ENCODE data around the gene RIC1. TPM values are rescaled to one million over a fixed set of nuclear protein-coding genes. Genes with fewer than 3 reads are reported as not detected.

The RIC1 gene
- total and polyA plus RNA-seq, 9 of the 15 experiments (the other 6 are each of a cell fraction or from before 2014, with no cell fraction given), result 3.2 to 25.8 (median 15.0) TPM

- no peaks in the 10 kb centered on the region for H4K20me1 ChIP-seq (replicated peaks; ENCODE audit: control insufficient read depth, insufficient read depth, low read length)
- no peaks in the 10 kb centered on the region for H3K9me3 ChIP-seq (replicated peaks; ENCODE audit: control insufficient read depth, insufficient read depth, low read depth, low read length)
- in situ Hi-C loops (cut with MboI) (no loop called here), intact Hi-C loops (cut with micrococcal nuclease) (no loop called here)
- FAIRE-seq (peak; percentile 65), DNase-seq (ENCODE audit: extremely low read depth in 1 of 4, low spot score in 3 of 4) (no peak), ATAC-seq (no peak)
- no TSS peak for BruUV-seq (replicated peaks)
- CTCF ChIA-PET (ENCODE audit: low intra/inter-chr PET ratio), result no interaction called here
- no peak overlapping the region for H3K4me2 ChIP-seq (ENCODE audit: insufficient read depth, low read length)
- no peaks in the 10 kb centered on the region for H3K36me3 ChIP-seq (ENCODE audit: control insufficient read depth, insufficient read depth, low read length)
- H3K79me2 ChIP-seq (ENCODE audit: control insufficient read depth, insufficient read depth, low read length), result no peaks in the 10 kb centered on the region
- no peaks in the 10 kb centered on the region for H3K4me1 ChIP-seq (replicated peaks in 1 of 2; ENCODE audit: control insufficient read depth in 2 of 2, insufficient read depth in 2 of 2, low read length in 2 of 2)
- H3K27ac ChIP-seq (ENCODE audit: extremely low read depth, low read depth, low read length), result no peak overlapping the region
- no peak for TF ChIP-seq SRSF9 (IDR thresholded peaks at IDR 0.05; ENCODE audit: borderline replicate concordance, low read depth, low read length)
- TF ChIP-seq ZNF583 (CRISPR knock-in tag; IDR thresholded peaks at IDR 0.05), result no peak
- no peak for TF ChIP-seq ARNT (IDR thresholded peaks at IDR 0.05)
- no peak for TF ChIP-seq ZNF76 (CRISPR knock-in tag; IDR thresholded peaks at IDR 0.05; ENCODE audit: borderline replicate concordance)
- TF ChIP-seq ZBTB9 (CRISPR knock-in tag; IDR thresholded peaks at IDR 0.05), result no peak
- TF ChIP-seq SIN3B (IDR thresholded peaks at IDR 0.05; ENCODE audit: low read depth), result no peak
- no peak for TF ChIP-seq HDAC6 (IDR thresholded peaks at IDR 0.05; ENCODE audit: low read depth, low read length)
- no peak for TF ChIP-seq CEBPG (CRISPR knock-in tag; IDR thresholded peaks at IDR 0.05)
- no peak for TF ChIP-seq CEBPG (tag; conservative IDR thresholded peaks at IDR 0.05 in 1 of 2, IDR thresholded peaks at IDR 0.05 in 1 of 2)
- no peak for TF ChIP-seq RBM39 (optimal IDR thresholded peaks at IDR 0.05; ENCODE audit: low read depth, low read length)
- TF ChIP-seq PTTG1 (tag; IDR thresholded peaks at IDR 0.05; ENCODE audit: low read depth), result no peak
- no peak for TF ChIP-seq L3MBTL2 (IDR thresholded peaks at IDR 0.05)
- no peak for TF ChIP-seq ZZZ3 (IDR thresholded peaks at IDR 0.05)
- no peak for TF ChIP-seq ZNF282 (CRISPR knock-in tag; IDR thresholded peaks at IDR 0.05)
- TF ChIP-seq DACH1 (IDR thresholded peaks at IDR 0.05; ENCODE audit: partially characterized antibody), result no peak
- no peak for TF ChIP-seq CBFA2T3 (IDR thresholded peaks at IDR 0.05)
- TF ChIP-seq GTF2A2 (tag; IDR thresholded peaks at IDR 0.05), result no peak
- TF ChIP-seq FUS (optimal IDR thresholded peaks at IDR 0.05; ENCODE audit: low read depth, low read length), result no peak
- no peak for TF ChIP-seq ZNF24 (IDR thresholded peaks at IDR 0.05)
- no peak for TF ChIP-seq E2F3 (CRISPR knock-in tag; IDR thresholded peaks at IDR 0.05)
- no peak for TF ChIP-seq NFATC3 (IDR thresholded peaks at IDR 0.05)
- no peaks in the 10 kb centered on the region for H3K27me3 ChIP-seq (ENCODE audit: control insufficient read depth in 2 of 2, insufficient read depth in 2 of 2, low read length in 2 of 2)
- no peak overlapping the region for H2AFZ ChIP-seq (ENCODE audit: low read depth, low read length)
- no peaks in the 10 kb centered on the region for H3K9me1 ChIP-seq (ENCODE audit: control insufficient read depth, insufficient read depth, low read length)
- POLR2A ChIA-PET, result no interaction called here
- H3K4me3 ChIP-seq, result no peak overlapping the region
- H3K9ac ChIP-seq (ENCODE audit: insufficient read depth in 1 of 2, low read depth in 2 of 2, low read length in 2 of 2), result no peak overlapping the region
Measured at GRCh38 chr9:5617749-5618148, 11.2 kb upstream of the RIC1 start.
